GM18517 (cell line): ENCODE measurements around the gene BUD31.
"Not testable (repeated sequence)": the region's sequence is repeated elsewhere in the genome, so short reads cannot be mapped to it uniquely, and the experiment has no call there.

Source experiments
- ATAC-seq: cut with Tn5 transposase; IDR thresholded peaks from one replicate; pipeline ENCODE4 v1.9.1; 2021; ENCODE audit warnings: mild to moderate bottlenecking, moderate library complexity; ENCODE audit not compliant: unreplicated experiment

The BUD31 gene

DNA sequence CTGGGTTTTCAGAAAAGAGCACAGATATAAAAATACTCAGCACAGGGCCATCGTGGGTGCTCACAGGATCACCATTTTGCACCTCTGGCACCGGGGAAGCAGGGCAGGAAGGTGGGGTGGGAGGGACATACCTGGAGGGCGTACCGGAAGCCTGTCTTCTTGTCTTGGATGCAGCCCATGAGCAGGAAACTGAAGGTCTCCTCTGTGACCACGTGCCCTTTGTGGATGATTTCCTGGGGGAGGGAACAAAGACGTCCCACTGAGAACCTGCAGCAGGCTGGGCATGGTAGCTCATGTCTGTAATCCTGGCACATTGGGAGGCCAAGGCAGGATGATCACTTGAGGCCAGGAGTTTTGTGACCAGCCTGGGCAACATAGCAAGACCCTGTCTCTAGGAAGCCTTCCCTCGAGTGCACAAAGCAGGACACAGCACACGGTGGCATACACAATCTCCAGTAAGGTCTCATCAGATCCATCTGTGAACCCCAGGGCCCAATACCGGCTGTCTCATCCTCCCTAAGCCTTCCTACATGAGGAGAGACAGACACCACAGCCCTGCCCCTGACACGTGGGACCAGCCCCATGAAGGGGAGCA lies 20.3 kb downstream of the BUD31 start:
- no peak for ATAC-seq

DNA sequence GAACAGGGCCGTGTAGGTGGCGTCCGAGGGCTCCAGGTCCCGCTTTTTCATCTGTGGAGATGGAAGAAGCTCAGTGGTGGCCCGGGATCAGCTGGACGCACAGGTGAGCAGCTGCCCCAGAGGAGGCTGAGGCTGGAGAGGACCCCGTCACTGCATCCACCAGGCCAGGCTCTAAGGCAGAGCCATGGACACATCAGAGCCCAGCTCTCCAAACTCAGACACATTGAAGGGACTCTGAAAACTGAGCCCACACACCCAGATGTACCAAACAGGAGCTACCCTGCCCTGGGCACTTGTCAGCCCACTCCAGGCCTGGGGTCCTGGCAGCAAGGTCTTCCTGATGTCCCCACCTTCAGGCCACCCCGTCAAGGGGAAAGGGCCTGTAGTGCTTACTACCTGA lies 21.0 kb downstream of the BUD31 start:
- ATAC-seq, result no peak

DNA sequence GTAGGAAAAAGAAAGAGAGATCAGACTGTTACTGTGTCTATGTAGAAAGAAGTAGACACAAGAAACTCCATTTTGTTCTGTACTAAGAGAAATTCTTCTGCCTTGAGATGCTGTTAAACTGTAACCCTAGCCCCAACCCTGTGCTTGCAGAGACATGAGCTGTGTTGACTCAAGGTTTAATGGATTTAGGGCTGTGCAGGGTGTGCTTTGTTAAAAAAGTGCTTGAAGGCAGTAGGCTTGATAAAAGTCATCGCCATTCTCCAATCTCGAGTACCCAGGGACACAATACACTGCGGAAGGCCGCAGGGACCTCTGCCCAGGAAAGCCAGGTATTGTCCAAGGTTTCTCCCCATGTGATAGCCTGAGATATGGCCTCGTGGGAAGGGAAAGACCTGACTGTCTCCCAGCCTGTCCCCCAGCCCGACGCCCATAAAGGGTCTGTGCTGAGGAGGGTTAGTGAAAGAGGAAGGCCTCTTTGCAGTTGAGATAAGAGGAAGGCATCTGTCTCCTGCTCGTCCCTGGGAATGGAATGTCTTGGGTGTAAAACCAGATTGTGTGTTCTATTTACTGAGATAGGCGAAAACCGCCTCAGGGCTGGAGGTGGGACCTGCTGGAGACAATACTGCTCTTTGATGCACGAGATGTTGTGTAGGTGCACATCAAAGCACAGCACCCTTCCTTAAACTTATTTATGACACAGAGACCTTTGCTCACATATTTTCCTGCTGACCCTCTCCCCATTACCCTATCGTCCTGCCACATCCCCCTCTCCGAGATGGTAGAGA lies 23.2 kb downstream of the BUD31 start:
- ATAC-seq, result not testable (repeated sequence)

DNA sequence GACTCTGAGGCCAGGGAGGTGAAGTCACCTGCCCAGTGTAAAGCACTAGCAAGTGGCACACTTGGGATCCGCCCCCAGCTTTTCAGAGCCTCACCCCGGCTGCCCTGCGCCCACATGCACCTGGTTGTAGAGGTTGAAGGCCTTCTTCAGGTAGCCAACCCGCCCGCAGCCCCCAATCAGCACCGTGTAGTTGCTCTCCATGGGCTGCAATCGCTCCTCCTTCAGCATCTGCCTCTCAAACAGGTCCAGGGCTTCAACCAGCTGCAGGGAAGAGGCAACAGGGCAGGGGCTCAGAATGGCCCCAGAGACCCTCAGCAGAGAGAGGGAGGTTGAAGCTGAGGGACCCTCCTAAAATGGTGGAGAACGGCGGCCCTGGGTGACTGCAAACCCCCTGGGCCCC lies 24.4 kb downstream of the BUD31 start:
- ATAC-seq, result no peak

DNA sequence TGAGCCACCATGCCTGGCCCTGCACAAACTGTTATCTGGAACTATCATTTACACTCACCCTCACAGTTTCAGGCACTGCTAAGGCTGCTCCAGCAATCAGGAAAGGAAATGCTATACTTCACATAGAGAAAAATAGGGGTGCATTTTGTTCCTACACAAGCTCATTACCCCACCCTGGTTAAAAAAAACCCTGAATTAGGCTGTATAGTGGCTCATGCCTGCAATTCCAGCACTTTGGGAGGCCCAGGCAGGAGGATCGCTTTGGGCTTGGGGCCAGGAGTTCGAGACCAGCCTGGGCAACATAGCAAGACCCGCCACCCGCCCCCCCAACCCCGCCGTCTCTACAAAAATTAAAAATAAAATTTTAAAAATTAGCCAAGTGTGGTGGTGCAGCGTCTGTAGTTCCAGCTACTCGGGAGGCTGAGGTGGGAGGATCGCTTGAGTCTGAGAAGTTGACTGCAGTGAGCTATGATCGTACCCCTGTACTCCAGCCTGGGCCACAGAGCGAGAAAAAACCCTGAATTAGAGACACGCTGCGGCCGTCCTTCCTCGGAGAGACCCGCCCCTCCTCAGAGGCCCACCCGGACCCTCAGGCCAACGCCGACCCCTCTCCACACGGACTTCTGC lies 29.3 kb downstream of the BUD31 start:
- ATAC-seq, result no peak

DNA sequence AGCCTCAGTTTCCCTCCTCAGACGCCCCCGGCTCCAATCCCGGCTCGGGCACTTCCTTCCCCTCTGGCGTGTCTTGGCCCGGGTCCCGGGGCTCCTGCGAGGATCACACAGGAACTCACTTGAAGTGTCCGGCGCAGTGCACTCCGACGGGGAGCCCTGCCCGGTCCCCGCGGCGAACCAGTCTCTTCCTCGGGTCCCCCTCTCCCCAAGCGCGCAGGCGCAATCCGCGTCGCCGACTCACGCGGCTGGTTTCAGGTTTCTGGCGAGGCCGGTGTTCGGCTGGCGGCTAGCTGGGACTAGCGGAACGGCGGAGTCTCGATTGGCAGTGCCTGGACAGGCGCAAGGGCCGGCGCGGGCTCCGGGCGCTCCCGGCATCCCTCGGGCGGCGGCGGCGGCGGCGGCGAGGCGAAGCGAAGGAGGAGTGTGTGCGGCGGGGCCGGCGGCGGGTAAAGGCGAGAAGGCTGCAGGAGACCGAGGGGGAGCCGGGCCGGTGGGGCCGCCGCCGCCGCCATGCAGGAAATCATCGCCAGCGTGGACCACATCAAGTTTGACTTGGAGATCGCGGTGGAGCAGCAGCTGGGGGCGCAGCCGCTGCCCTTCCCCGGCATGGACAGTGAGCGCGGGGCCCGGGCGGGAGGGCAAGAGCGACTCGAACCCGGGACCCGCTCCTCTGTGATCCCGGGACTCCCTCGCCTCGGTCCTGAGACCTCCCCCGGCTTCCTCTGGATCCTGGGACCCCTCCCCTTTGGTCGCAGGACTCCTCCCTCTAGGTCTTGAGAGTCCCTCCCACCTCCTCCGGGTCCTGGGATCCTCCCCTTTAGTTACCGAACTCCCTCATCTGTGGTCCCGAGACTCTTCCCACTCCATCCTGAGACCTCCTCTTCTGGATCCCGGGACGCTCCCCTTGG lies 30.1 kb downstream of the BUD31 start, which contains the start of the genes CPSF4 and PTCD1:
Gene CPSF4 (plus strand): TSS at position 371 of the 908 bp plus-strand sequence. CDS start 140 bp downstream, at position 511.
Gene PTCD1 (minus strand): TSS at position 226 of the 908 bp plus-strand sequence. CDS start 3,556 bp downstream, outside the sequence.
- peak; percentile 86 for ATAC-seq

DNA sequence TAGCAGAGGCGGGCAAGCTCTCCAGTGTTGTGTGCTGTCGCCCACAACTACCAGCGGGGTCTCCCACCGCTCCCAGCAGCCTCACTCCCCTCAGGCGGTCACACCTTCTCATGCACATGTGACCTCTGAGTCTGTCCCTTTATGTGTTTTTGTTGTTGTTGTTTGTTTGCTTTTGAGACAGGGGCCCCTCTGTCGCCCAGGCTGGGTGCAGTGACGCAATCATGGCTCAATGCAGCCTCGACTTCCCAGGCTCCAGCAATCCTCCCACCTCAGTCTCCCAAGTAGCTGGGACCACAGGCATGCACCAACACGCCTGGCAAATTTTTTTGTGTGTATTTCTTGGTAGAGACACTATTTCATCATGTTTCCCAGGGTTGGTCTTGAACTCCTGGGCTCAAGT lies 31.4 kb downstream of the BUD31 start:
- ATAC-seq, result no peak

DNA sequence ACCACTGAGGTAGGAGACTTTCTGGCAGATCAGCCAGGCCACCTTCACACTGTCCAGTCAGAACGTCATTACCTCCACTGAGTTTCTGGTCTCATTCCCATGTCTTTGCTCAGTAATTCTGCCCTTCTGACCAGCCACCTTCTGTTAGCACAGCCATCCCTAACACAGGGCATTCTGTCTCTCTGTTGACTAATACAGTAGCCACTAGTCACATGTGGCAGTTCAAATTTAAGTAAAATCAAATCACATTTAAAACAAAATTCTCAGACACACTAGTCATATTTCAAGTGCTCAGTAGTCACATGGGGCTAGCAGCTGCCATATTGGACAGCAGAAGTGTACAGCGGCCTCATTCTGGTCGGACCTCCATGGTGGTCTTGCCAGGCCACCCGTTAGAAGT lies 37.3 kb downstream of the BUD31 start:
- no peak for ATAC-seq

DNA sequence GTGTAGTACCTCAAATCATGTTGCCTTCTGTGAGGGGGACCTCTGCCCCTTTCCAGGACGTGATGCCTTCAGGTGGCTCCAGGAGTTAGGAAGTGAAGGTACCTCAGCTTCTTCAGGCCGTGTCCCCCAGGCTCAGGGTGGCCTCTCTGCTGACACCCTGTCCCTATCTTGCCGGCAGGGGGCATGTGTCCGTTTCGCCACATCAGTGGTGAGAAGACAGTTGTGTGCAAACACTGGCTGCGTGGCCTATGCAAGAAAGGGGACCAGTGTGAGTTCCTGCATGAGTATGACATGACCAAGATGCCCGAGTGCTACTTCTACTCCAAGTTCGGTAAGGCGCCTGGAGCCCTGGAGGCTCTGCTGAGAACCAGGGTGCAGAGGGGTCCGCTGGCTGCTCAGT lies 39.2 kb downstream of the BUD31 start:
- ATAC-seq, result no peak

DNA sequence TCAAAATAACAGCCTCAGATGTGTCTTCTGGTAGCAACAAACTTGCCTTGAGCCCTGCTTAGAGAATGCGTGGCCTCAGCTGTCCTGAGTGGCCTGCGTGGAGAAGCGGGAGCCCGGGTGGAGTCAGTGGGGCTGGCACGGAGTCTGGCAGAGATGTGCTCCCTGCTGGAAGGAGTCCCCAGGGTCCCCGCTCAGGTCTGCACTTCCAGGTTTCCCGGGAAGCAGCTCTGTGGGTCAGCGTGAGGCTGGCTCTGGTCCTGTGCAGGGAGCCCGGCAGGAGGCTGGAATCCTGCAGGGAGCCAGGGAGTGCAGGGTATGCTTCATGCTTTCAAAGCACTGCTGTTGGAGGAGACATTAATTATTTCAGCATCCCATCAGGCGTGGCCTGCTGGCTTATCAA lies 40.1 kb downstream of the BUD31 start:
- ATAC-seq, result no peak

DNA sequence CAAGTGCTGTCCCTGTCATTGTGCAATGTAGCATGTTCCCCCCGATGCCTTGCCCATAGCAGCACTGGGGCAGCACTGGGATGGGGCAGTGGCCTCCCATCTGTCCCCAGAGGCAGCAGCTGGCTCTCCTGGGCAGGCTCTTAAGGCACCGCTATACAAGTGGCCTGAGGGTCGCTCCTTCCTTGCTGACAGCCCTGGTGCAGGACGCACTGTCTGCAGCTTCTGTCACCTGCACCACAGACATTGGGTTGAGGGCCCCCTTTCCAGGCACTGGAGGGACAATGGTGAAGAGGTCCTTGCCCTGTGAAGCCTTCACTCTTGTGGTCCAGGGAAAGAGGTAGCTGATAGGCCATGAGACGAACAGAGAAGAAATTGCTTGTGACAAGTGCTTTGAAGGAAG lies 40.6 kb downstream of the BUD31 start:
- no peak for ATAC-seq

DNA sequence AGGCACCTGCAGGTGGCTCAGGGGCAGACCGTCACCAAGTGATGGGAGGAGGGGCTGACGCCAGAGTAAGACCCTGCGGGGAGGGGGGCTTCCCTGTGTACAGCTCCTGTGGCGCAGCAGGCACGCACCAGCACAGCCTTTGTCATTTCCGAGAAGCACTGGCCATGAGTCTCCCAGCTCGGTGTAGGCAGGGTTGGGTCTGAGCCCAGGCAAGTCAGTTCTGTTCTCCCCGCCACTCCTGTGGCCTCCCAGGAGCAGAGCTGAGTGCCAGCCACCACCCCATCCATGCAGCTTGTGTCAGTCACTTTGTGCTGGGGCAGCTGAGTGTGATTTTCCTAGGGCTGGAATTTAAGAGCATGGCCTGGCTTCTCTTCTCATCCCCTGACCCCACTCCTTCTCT lies 43.2 kb downstream of the BUD31 start:
- ATAC-seq, result no peak

DNA sequence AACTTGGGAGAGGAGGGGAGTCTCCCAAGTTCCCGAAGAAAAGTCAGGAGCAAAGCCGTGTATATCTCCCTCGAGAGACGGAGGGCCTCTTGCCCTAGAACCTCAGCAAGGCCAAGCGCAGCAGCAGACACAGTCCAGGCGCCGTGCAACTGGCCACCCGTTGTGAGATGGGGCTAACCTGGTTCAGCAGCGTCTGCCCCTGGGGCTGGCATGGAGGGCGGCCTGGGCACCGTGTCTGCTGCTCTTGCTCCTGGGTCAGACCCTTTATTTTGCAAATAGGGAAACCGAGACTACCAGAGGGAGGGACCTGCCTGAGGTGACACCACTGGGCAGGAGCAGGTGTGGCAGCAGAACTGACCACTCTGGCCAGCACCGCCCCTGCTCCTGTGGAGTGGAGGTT lies 43.8 kb downstream of the BUD31 start:
- no peak for ATAC-seq

DNA sequence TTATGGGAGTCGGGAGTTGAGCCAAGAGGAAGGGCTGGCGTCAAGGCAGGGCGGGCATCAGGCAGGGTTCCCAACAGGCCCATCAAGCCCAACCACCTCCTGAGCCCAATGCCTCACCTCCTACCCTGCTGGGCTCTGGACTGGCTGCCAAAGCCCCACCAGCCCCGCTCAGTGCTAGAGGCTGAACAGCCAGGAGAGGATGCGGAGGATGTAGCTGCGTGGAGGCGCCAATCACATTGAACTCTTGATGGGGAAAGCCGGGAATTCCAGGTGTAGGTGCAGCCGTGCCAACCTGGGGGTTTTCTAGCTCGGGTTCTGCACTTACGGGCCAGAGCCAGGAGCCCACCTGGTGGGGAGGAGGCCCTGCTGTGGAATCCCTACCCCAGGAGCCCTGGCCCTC lies 44.3 kb downstream of the BUD31 start:
- ATAC-seq, result no peak

DNA sequence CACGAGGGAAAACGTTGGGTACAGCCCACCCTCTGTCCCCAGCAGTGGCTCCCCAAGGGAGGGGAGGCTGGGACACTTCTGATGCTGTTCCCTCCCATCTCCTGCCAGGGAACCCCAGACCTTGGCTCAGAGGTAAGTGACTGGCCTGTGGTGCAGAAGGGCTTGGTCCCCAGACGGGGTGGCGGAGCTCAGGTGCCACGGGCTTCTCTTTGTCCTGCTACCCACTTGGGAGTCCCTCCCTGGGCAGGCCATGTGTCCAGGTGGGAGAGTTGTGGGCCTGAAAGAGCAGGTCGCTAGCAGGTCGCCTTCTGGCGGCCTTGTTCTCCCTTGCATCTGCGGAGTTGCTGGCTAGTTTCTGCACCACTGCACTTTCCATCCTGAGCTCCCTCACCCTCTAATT lies 47.1 kb downstream of the BUD31 start:
- no peak for ATAC-seq

DNA sequence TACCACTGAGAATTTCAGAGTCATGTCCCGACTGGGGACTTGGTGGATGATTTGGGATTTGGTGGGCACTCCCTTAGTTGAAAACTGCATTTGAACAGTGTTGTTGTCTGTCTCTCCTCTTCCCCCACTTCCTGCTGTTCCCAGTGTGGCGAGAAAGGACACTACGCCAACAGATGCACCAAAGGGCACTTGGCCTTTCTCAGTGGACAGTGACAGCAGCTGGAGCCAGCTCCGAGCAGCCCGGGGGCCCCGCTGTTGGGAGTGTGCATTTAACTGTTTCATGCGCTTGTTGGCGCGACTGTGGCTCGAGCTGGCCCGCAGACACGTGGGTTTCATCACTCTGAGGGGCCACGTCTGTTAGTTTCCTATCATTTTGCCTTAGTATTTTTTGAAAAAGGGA lies 47.5 kb downstream of the BUD31 start:
- ATAC-seq, result no peak

DNA sequence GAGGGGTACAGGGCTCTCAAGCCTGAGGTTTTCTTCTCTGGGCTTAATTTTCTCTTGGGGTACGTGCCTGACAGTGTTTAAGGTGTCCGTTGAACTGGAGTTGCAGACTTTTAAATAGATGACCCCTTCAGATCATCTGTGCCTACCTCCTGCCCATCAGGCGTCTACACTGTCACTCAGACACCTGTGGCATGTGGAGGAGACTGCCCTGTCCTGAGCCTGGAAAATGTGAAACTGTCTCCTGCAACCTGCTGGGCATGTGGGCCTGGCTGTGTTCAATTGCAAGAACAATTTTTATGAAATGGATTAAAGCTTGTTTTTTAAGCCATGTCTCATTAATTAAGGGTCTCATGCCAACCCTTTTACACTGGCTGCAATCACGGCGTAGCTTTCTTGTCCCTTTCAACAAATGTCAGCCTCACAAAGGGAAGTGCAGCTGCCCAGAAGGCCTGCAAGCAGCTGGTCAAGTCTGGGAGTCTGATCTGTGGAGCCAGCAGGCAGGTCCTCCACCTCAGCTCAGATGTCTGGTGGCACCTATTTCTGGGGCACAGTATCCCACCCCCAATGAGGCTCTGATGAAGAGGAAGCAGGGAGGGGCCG lies 48.4 kb downstream of the BUD31 start:
- no peak for ATAC-seq

DNA sequence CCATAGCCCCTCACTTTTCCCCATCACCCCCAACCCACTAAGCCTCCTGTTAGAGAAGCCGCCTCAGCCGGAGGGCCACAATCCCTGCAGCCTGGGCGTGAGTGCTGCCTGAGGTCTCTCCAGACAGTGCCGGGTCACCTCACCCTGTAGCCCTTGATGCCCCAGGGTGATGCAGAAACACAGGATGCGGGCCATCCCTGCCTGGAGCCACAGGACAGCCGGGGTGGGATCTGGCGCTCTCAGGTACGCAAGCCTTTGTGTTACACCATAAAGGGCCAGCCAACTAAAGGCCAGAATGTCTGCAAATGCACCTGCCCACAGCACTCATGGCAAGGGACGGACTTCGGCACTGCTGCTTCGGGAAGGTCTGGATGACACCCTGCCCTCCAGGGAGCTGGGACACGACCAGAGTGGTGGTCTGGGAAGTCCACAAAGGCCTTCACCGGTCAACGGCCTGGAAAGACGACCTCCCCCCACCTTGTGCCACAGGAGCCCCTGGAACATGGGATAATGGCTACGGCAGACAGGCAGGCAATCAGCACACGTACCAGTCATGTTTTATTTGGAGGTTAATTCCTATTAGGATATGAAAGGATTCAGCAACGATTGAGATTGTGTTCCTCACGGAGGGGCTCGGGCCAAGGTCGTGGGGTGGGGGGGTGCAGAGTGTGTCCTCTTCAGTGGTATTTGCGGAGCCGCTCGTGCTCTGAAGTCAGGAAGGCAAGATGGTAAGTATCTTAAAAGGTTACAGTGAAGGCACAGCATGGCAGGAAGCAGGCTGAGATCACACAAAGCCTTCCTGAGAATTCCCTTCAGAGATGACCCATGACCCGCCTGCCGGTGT lies 49.1 kb downstream of the BUD31 start:
- ATAC-seq, result no peak

DNA sequence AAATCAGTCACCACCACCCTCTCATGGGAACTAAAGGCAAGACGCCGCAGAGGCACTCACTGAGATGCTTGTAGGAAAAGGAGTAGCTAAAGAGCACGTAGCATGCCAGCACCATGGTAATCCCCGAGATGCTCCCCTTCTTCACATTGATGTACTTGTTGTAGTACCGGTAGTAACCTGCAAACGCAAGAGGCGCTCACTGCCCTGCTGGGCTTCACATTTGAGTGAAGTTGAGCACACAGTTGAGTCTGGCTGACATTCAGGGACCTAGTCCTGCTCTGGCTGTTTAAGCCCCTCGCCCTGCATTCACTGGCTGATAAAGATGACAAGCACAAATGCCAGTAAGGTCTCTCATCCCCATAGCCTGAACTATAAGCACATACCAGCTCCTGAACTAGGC lies 50.3 kb downstream of the BUD31 start:
- no peak for ATAC-seq

DNA sequence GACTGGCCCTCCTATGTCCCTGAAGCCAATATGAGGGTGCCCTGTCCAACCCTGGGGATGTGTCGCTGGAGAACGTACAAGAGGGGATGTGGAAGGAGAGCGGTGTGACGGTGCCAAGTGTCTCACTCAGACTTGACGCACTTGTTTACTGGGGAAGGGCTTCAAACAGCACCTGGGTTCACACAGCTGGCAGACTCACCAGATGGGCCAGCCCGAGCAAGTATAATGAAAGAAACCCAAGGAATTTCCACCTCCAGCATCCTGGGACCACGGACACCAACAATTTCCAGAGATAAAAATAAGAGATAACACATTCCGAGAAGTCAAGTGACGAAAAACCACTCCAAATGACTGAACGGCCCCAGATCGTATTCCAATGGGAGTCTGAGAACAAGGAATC lies 51.9 kb downstream of the BUD31 start:
- ATAC-seq, result no peak
